ENCODE results near the gene STOM.

DNA sequence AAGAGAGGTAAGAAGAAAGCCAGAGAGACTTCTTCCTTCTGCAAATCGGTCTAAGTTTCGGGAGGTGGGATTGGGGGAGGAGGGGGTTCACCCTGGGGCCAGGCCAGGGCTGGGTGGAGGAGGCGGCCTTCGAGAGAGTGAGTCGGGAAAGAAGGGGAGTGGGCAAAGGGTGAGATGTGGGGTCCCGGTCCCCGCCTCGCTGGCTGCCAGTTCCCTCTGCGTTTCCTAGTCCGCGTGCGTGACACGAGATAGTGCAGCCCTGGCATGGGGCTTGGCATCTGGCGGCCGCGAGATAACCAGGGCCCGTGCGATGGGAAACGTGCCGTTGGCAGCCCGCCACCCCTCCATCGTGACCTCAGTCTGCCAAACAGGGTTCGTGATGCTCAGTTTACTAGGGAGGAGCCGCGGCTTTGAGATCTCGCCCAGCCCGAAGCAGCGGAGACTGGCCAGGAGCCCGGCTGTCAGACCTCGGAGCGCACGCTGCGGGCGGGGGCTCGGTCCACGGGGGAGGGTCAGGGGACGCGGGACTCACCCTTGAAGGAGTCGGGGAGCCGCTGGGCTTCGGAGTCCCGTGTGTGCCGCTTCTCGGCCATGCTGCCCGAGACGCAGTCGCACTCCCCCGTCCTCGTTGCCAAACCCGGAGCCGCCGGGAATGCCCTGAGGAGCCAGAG is at the start of gene STOM:
- TF ChIP-seq CTCF (IDR thresholded peaks at IDR 0.05; ENCODE audit: low read length) (no peak), EZH2 (IDR thresholded peaks at IDR 0.05; ENCODE audit: borderline replicate concordance, low read length) (no peak)
